IPS DF 4.7 (cell line): ENCODE measurements around the gene LAMB1.

Experiments
- DNase-seq: peaks from one replicate; pipeline ENCODE4 v3.0.0-alpha.2; 2013; ENCODE audit warnings: low spot score; ENCODE audit errors: extremely low read depth

Gene LAMB1

DNA sequence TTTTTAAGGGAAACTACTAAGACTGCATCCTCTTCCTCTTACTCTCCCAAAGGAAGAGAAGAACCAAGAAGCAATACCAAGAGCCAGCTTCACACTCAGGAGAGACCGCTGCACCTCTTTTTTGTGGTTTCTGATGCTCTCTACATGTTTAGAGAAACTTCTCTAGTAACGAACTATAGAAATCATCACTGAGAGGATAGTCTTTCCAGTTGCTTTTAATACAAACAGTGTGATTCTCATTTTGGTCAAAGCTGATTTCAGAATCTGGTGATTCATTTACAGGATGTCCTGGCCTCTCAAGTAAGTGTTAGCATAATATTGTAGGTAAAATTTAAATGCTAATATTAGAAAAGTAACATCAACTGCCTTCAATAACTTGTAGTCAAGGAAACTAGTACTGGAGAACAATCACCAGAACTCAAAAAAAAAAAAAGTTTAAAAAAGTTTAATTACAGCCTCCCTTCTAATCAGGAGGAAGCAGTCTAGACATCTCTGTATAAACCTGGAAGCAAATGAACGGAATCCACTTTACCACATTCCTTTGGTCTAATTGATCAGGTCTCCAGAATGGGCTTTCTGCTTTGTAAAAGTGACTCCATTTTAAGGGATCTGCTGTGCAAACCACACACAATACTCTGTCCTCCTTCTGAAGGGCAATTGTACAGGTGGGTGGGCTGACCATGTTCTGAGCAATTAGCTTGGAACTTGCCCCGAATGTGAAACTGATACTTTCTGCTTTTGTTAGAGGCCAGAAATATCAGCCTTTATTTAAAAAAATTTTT is 3.0 kb downstream of the LAMB1 start:
- no peak for DNase-seq

DNA sequence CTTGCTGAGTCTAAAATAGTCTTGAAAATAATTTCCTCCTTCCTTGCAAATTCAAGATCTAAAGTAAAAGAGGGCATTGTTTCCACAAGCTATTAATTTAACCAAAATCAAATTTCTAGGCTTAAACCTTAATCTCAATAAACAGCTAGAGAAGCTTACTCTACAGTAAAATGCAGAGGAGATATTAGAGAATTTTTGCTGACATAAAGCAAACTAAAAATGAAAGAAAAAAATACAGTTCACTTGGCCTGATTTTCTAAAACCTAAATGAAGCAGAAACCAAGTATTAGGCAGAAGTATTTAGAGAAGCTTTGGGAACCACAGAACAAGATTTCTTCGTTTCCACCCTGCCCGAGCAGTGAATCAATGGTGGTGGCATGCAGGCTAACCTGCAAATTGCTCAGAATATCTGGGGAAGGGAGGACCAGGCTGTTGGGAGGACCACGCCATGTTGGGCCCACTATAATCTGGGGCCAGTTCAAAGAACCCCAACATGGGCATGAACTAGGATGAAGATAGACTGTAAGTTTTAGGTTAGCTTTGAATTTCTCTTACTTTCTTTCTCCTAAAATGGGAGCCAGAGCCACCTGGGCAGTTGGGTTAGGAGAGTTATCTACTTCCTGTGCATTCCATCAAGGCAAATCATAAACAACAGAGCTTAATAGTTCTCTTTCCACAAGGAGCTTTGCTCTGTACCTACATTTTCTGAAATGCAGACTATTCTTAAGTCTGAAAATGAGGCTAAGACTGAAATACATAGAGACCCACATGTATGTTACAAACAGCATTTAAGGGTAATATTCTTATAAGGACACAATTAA is 4.1 kb downstream of the LAMB1 start:
- DNase-seq, result no peak

DNA sequence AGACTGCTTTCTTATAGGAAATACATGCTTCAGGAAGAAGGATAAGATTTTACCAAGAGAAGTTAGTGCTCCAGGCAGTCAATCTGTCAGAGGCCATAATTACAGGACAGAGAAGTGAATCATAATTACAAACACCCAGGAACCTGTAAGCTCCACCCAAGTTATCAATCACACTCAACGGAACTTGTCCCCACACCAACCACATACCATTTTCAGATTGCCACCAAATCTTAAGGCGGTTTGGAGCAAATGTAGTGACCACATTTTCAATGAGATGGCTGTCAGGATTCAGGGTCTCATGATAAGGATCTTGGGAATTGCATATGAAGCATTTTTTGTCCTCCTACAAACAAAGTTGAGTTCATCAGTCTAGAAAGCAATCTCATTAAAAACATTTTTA is 4.8 kb downstream of the LAMB1 start:
- no peak for DNase-seq

DNA sequence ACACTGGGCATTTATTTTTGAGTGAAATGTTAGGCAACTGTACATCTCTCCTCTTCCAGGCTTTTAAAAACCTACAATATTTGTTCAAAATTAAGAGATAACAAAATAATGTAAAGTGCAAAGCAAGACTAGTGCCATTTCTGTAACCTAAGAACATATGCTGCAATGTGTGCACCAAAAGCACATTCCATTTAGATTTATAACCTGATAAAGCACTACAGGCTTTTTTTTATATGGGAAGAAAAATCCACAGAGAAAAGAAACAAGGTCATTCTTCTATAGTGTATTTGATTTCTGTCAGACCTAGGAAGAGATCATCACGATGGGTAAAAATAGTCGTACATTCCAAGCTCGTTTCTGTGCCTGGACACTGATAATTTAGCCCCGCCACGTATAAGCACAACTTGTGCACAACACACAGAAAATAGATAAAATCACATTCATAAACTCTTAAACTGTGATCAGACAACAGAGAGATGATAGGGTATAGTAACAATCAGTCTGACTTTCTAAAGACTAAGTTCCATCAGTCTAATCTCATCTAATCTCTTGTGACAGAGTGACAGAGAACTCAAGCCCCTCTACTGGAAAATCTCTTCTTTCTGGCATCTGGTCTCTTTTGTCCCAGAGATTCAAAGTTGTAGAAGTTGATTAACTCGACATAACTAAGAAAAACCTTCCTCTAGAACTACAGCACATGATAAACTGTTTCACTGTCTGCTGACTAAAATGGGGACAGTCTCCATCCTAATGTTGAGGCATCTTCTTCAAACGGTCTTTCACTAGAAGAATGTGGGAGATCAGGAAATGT is 6.7 kb downstream of the LAMB1 start:
- DNase-seq, result no peak

DNA sequence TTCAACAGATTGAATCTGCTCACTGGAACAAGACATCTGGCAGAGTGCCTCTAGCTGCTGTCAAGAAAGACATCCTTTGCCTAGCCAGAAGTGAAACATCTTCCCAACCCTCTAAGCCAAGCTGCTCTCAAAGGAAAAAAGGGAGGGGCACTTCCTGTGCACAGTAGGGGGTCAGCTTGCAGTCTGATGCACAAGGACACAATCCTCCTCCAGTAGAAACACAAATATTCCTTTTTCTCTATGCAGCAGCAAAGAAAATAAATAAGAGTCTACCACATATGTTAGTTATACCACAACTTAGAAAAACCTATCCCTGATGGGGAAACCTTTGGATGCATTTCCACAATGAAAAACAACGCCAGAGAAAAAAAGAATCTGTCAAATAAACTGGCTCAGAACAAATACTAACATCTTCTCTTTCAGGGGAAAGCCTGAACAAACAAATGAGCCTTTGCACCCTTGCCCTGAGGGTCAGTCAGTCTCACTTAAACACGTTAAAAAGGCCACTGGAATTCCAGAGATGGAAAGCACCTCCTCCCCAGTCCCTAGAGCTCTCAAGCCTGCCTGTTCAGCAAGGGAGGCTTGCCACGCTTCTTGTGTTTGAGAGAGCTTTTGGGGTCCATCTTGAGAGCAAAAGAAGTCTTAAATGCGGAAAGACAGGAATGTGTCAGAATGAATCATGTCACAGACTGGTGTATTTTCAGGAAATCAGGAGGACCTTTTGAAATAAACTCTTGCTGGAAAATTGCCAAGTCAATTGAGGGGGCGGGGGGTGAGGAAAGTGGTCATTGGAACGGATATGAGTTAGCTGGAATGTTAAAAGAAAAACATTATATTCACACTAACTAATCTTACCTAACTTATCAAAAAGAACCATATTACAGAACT is 7.5 kb downstream of the LAMB1 start:
- no peak for DNase-seq

DNA sequence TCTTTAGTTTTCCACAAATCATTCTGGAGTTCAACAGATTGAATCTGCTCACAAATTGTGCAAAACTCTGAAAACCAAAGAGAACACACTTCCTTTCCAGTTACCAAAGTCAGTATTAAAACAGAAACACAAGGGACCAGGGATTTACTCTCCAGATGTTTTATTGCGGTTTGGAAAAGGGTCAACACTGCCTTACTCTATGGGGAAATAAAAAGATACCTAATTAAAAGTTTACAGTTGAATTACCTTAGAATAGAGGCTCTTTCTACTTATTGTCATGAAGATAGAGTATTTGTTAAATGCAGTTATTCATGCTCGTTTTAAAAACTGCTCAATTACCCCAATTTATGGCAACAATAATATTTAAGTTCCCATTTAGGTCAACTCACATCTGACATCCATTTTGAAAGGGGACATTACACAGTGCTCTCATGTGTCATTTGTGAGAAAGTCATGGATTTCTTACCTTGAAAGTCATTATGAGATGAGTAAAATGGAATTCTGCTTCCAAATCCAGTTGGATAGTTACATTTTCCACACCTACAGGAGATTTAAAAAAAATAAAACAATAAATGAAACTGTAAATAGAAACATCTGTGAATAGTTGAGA is 8.4 kb downstream of the LAMB1 start:
- no peak for DNase-seq

DNA sequence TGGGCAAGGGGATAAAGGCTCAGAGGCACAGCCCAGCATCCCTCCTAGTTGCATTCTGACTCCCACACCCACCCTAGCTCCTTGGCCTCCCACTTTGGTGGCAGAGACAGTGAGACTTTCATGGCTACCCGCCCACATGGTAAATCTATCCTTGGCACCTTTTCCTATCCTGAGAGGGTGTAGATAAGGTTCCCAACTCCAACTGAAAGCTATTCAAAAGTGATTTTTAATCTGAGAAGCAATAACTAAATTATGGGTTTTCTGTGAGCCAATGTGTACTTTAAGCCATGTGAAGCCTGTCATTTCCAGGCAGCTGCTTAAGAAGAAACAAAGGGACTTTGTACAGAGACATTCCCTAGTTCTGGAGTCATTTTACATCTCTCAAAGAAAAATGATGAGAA is 9.1 kb downstream of the LAMB1 start:
- DNase-seq, result no peak

DNA sequence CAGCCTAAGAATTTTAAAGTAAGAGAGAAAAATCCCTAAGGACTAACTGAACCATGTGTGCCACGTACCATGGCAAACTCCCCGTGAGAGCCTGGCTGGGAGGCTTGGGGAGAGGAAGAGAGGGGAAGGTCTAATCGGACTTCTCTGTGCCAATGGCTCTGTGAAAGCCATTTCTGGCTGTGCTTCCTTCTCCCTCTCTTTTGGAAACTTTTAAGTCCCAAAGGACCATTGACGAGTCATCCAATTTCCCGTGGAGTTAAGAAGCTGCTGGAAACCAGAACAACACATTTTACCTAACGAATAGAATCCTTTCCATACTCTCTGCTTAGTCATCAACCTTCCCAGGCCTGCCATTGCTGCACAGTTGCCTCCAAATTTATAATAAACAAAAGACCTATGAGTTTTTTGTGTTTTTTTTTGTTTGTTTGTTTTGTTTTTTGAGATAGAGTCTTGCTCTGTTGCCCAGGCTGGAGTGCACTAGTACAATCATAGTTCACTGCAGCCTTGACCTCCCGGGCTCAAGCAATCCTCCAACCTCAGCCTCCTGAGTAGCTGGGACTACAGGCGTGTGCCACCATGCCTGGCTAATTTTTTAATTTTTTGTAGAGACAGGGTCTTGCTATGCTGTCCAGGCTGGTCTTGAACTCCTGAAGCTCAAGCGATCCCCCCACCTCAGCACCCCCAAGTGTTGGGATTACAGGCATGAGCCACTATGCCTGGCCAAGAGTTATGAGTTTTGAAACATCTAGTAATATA is 13.2 kb downstream of the LAMB1 start:
- DNase-seq, result no peak

DNA sequence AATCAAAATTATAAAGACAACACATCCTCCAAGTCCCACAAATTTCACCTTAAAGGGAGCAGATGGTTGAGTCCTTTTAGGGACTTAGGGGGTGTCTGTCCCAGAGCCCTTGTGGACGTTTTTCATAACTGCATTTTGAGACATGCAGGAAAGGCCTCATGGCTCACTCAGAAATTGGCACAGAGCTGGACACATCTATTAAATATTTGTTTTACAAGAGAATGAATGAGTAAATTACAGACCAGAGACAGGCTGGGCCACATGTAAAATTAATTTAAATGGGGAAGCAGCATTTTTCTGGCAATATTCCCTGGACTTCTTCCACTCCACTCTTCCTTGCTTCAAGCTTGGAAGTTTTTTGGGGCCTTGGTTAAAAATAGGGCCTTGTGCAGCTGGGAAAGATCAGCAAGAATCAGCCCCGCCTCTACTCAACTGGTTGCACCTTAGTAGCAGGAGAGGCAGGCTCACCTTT is 20.0 kb downstream of the LAMB1 start:
- no peak for DNase-seq

DNA sequence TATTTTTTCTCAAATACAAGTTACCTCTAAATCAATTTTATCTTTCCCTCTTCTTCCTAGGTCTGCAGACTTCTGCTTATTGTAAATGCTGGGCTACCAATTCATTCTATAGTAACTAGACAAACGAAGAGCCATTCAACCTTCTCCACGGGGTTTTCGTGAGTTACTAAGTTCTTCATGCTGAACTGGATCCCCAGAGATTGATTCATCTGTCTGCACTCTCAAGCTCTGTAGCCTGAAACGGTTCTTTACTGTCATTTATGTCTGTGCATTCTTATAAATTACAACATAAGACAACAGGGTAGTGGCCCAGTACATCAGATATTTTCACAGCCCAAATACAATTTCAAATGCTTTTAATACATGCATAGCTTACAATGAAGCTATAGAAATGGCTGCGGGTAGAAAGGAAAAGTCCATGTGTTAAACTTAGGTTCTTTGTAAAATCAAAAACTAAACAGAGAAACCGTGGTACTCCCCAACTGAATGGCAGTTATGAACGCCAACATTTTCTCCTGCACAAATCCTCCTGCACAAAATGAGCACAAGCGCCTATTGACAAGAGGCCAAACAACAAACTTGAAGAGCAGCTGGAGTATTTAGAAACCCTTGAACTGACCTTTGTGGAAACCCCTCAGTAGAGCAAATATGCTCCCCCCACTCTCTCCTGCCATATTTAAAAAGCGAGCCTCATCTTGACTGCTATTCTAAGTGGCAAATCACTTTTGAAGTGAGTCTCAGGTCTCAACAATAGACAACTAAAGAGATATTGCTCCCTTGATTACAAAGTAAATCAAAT is 20.7 kb downstream of the LAMB1 start:
- no peak for DNase-seq

DNA sequence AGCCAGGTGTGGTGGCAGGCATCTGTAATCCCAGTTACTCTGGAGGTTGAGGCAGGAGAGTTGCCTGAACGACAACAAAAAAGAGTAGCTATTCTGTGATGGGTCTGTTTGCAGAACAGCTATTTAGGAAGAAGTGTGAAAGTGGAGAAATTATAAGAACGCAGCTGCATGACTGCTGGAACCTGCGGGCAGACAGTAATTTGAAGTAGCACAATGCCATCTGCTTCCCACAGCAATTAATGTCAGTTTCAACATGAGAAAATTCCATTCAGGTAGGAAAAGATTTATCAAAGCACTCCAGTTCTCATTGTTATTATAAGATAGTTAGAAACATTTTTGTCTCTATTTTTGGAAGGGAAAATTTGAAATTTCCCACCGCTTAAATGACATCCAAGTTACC is 21.5 kb downstream of the LAMB1 start:
- no peak for DNase-seq

DNA sequence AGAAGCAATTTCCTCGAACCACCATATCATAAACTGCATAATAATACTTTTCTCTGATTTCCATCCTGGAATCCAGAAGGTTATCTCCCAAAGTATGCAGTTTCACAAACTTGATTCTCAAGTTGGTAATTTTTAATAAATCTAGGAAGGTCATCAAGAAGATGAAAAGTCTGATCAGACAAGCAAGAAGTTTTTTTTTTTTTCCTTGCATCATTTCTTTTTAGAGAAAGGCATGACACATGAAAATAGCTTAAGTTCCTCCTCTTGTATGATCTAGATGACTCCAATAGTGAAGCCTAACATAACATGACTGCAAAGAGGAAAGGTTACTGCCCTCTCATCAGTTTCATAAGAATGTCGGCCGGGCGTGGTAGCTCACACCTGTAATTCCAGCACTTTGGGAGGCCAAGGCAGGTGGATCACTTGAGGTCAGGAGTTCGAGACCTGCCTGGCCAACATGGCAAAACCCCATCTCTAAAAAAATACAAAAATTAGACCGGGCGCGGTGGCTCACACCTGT is 22.2 kb downstream of the LAMB1 start:
- no peak for DNase-seq

DNA sequence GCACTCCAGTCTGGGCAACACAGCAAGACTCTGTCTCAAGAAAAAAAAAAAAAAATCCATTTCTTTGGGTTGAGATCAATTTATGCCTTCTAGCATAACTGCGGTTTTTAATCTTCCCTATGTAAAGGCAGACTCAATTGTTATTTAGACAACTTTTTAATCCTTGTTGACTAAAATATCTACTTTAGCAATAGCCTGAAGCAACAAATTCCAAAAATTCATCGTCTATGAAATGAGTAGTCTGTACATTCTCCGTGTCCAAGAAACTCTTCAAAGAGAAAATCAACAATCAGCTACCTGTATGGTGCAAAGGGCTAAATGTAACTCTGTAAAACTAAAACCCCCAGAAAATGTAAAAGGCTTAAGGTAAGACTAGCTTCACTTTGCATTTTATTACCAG is 22.8 kb downstream of the LAMB1 start:
- DNase-seq, result no peak

DNA sequence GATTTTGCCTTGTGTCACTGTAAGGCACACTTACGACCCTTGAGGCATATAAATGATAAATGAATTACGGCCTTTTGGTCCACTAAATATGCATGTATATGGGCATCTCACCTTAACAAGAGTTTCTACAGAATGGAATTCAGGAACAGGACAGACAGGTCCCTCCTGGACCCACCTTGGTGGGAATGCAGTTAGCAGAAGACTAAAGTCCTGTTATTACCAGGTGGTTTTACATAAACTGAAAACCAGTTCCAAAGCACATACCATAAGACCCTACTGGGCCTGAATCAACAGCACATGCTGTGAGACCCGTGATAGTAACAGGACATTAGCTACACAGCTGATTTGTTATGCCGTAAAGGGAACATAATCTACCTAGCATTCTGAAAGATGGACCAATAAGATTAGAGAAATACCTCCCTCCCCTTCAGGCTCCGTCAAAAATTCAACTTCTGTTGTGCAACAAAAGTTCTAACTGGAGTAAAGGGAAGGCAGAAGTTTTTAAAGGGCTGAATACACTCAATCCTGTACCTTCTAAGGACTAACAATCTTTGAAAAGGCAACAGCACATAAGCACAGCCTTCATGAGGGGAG is 24.0 kb downstream of the LAMB1 start:
- DNase-seq, result no peak

DNA sequence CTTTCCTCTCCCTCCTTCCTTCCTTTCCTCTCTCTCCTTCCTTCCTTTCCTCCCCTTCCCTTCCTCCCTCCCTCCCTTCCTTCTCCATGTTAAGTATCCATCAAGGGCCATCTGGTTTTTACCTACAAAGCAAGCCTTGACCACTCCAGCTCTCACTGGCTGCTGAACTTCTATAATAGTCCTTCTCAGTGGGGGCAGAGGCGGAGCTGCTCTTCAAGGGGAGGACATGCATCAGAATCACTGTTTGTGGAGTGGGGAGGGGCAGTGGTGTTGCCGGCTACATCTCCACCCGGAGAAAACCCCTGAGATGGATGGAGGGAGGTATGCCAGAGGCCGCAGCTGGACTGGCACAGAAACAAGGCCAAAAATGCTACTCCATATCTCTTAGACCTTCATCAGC is 25.9 kb downstream of the LAMB1 start:
- no peak for DNase-seq

DNA sequence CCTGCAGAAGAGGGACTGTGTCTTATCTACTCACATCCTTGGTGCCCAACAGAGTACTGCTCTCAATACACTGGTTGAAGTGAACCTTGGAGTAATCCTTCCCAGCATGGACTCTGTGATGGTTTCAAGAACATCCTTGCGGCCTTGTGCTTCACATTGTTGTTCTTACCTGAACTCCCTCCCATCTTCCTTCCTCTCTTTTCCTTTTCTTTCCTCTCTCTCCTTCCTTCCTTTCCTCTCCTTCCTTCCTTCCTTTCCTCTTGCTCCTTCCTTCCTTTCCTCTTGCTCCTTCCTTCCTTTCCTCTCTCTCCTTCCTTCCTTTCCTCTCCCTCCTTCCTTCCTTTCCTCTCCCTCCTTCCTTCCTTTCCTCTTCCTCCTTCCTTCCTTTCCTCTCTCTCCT is 26.3 kb downstream of the LAMB1 start:
- DNase-seq, result no peak

DNA sequence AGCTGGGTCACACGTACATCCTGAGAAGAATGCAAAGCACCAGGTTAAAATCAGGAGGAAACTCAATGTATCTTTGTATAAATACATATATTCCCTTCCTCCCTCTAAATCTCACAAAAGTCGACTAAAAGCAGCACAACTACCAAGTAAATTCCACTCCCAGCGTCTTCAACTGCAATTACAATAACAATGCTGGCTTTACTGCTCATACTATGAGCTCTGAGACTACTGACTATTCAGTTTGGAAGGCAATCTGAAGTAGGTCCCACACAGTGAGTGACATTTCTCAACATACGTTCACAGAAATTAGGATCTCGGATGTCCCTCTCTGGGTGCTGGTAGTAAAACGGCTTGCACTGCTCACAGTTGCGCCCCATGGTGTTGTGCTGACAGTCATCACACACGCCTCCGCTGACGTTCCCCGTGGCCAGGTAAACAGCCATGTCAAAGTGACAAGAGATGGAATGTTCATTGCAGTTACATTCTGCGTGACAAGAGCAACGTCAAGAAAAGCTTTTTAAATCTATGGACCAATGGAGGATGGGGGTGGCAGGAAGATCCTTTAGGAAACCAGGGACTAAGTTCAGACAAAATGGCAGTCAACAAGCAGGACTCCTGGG is 27.5 kb downstream of the LAMB1 start:
- DNase-seq, result no peak

DNA sequence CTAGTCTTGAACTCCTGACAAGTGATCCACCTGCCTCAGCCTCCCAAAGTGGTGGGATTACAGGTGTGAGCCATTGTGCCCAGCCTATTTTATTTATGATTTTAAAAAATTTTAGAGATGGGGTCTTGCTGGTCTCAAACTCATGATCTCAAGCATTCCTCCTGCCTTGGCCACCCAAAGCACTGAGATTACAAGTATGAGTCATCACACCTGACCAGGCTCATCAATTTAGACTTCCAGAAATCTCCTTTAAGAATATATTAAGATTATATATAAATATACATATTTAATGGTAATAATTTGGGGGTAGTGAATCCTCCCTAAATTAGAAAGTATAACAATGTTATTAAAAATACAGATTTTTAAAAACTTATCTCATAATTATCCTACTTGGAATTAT is 29.1 kb downstream of the LAMB1 start:
- DNase-seq, result no peak
